Large intestine (tissue), 3 donors: Measurements from ENCODE around the gene PSMC3. TPM values are rescaled to one million over a fixed set of nuclear protein-coding genes. Genes with fewer than 3 reads are reported as not detected.
"Not testable (repeated sequence)": the region's sequence is repeated elsewhere in the genome, so short reads cannot be mapped to it uniquely, and the experiment has no call there.

ENCODE experiments used
- DNase-seq, 2 donors: peaks; one replicate each; pipeline versions ENCODE4 v3.0.0 to v3.0.0-alpha.2; 2013
- H3K27ac ChIP-seq: one replicate; pipeline ENCODE4 v1.5.1; 2013; ENCODE audit warnings: low read length
- H3K27me3 ChIP-seq: 2 replicates; pipeline ENCODE4 v1.6.1; 2013; ENCODE audit warnings: low read length; ENCODE audit not compliant: control insufficient read depth, insufficient read depth
- H3K36me3 ChIP-seq: 2 replicates; pipeline ENCODE4 v1.6.1; 2013; ENCODE audit warnings: low read length; ENCODE audit not compliant: control insufficient read depth, insufficient read depth
- H3K4me1 ChIP-seq: one replicate; pipeline ENCODE4 v1.6.1; 2013; ENCODE audit warnings: low read length; ENCODE audit not compliant: control insufficient read depth, insufficient read depth
- H3K4me3 ChIP-seq: one replicate; pipeline ENCODE4 v1.5.1; 2013; ENCODE audit warnings: low read length
- H3K9me3 ChIP-seq: one replicate; pipeline ENCODE4 v1.6.1; 2013; ENCODE audit warnings: mild to moderate bottlenecking, low read depth, low read length, moderate library complexity; ENCODE audit not compliant: control insufficient read depth
- WGBS: methylation state at CpG from one replicate; pipeline ENCODE4 v1.1.5; 2013; ENCODE audit warnings: low lambda C conversion rate; ENCODE audit not compliant: insufficient coverage; 5-methylcytosine and 5-hydroxymethylcytosine counted together
- polyA plus RNA-seq: library from polyadenylated mRNA; unstranded; fragments of 120-200 nt; gene quantifications from one replicate; pipeline ENCODE4 v1.2.1, GENCODE V29; 2013

PSMC3 gene
- polyA plus RNA-seq, 1 donor, result 99.4 TPM

DNA sequence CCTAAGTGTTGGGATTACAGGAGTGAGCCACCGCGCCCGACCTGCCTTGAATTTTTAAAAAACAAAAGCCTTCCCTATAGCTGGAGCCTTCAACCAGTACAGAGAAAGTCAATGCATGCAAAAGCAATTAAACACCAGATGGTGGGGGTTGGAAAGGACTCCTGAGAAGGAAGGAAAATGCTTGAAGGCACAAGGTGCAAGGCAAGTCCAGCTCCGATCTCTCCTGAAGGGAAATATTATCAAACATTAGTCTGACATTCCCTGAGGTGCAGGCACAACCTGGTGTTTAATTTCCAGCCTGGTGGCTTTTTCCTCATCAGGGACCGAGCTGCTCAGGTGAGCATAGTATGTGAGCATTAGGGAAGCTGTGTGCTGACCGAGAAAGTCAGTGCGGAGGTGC lies 35.6 kb upstream of the PSMC3 start:
- H3K27ac ChIP-seq, result no peak overlapping the region
- H3K4me3 ChIP-seq, result no peak overlapping the region
- H3K4me1 ChIP-seq, result no peaks in the 10 kb centered on the region
- no peaks in the 10 kb centered on the region for H3K9me3 ChIP-seq
- no peak for DNase-seq
- no peaks in the 10 kb centered on the region for H3K27me3 ChIP-seq
- WGBS, result no CpG with 5 or more reads among the region's 7 CpGs
- H3K36me3 ChIP-seq, result peaks cover 28% of the 10 kb centered on the region

DNA sequence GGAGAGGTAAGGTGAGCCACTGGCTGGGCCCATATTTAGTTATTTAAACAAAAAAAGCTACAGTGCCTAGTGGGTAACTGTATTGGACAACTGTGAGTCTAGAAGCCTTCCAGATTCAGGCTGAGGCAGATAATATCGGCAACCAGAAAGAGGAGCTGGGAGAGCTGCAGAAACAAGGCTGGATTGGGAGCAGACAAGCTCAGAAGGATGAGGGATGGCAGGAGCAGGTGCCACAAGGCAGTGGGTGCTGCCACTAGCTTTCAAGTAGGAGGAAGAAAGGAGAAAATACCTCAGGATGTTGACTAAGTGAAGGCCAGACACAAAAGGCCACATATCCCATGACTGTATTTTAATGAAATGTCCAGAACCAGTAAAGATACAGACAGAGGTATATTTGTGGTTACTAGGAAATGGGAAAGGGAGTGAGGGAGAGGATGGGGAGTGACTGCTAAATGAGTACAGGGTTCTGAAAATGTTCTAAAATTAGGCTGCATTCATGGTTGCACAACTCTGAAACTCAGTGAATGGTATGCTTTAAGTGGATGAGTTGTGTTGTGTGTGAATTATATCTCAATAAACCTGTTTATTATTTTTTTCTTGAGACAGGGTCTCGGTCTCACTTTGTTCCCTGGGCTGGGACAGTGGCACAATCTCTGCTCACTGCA lies 34.5 kb upstream of the PSMC3 start:
- no peaks in the 10 kb centered on the region for H3K4me1 ChIP-seq
- no peak overlapping the region for H3K27ac ChIP-seq
- H3K4me3 ChIP-seq, result no peak overlapping the region
- no peak for DNase-seq
- whole genome bisulfite sequencing, result no CpG with 5 or more reads among the region's 2 CpGs
- peaks cover 24% of the 10 kb centered on the region for H3K36me3 ChIP-seq
- no peaks in the 10 kb centered on the region for H3K9me3 ChIP-seq
- H3K27me3 ChIP-seq, result no peaks in the 10 kb centered on the region

DNA sequence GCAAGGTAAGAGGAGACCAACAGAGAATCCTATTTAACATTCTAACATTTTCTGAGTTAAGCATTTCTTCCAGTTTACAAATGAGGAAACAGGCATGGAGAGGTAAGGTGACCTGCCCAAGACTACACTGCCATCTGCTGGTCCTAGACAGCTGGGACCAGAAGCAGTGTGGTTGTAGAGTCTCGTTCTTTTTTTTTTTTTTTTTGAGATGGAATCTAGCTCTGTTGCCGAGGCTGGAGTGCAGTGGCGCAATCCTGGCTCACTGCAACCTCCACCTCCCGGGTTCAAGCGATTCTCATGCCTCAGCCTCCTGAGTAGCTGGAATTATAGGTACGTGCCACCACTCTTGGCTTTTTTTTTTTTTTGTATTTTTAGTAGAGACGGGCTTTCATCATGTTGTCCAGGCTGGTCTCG lies 28.0 kb upstream of the PSMC3 start:
- H3K36me3 ChIP-seq, H3K27ac ChIP-seq, H3K4me3 ChIP-seq, H3K4me1 ChIP-seq, H3K9me3 ChIP-seq, H3K27me3 ChIP-seq: not testable (repeated sequence)
- peak; percentile 76 to 83 for DNase-seq
- no CpG with 5 or more reads among the region's 8 CpGs for WGBS

DNA sequence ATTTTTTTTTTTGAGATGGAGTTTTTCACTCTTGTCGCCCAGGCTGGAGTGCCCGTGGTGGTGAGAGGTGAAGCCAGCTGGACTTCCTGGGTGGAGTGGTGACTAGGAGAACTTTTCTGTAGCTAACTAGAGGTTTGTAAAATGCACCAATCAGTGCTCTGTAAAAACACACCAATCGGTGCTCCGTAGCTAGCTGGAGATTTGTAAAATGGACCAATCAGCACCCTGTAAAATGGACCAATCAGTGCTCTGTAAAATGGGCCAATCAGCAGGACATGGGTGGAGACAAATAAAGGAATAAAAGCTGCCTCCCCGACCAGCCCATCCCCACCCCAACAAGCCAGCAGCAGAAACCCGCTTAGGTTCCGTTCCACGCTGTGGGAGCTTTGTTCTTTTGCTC lies 27.1 kb upstream of the PSMC3 start:
- WGBS, result no CpG with 5 or more reads among the region's 8 CpGs
- no peaks in the 10 kb centered on the region for H3K36me3 ChIP-seq
- no peak overlapping the region for H3K4me3 ChIP-seq
- no peaks in the 10 kb centered on the region for H3K27me3 ChIP-seq
- no peak for DNase-seq
- H3K27ac ChIP-seq, result no peak overlapping the region
- no peaks in the 10 kb centered on the region for H3K4me1 ChIP-seq
- H3K9me3 ChIP-seq, result no peaks in the 10 kb centered on the region

DNA sequence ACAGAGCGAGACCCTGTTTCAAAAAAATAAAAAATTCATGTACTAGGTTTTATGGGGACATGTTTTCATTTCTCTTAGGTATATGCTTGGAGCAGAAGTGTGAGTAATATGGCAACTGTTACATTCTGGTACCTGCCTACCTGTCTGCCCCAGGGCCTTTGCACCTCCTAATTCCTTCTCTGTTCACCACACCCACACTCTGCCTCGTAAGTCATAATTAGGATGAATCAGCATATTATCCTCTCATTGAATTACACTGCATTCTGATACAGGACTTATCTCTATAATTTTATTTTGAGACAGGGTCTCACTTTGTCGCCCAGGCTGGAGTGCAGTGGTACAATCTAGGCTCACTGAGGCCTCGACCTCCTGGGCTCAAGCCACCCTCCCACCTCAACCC lies 25.8 kb upstream of the PSMC3 start:
- no CpG with 5 or more reads among the region's 4 CpGs for WGBS
- no peaks in the 10 kb centered on the region for H3K27me3 ChIP-seq
- H3K4me1 ChIP-seq, result no peaks in the 10 kb centered on the region
- no peak overlapping the region for H3K4me3 ChIP-seq
- no peak overlapping the region for H3K27ac ChIP-seq
- no peaks in the 10 kb centered on the region for H3K9me3 ChIP-seq
- no peaks in the 10 kb centered on the region for H3K36me3 ChIP-seq
- no peak for DNase-seq

DNA sequence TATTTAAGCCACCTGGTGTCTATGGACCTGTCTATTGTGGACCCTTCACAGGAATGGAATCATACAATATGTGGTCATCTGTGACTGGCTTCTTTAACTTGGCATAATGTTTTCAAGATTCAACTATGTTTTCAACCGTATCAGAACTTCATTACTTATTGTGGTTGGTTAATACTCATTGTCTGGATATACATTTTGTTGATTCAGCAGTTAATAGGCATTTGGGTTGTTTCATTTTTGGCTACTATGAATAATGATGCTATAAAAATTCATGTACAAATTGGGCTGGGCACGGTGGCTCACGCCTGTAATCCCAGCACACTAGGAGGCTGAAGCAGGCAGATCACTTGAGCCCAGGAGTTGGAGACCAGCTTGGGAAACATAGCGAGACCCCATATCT lies 25.2 kb upstream of the PSMC3 start:
- no peak overlapping the region for H3K4me3 ChIP-seq
- no peak overlapping the region for H3K27ac ChIP-seq
- no peaks in the 10 kb centered on the region for H3K4me1 ChIP-seq
- no peaks in the 10 kb centered on the region for H3K27me3 ChIP-seq
- no peak for DNase-seq
- no peaks in the 10 kb centered on the region for H3K9me3 ChIP-seq
- WGBS, result no CpG with 5 or more reads among the region's 4 CpGs
- no peaks in the 10 kb centered on the region for H3K36me3 ChIP-seq

DNA sequence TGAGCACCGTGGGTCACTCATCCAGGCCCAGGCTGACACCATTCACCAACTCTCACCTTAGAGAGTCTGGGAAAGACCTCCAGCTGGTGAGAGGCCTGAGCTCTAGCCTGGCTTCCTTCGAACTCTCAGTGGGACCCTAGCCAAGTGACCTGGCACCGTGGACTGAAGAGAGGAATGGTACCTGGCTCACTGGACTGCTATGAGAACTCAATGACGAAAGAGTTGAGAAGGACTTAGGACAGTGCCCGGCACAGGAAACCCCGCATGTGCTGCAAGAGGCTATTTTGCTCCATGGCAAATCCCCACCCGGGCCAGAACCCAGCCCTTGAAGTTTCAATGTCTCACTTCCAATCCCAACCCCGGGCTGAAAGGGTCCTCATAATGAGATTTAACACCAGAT lies 23.3 kb upstream of the PSMC3 start:
- DNase-seq, result no peak
- Histone ChIP-seq H3K9me3 (no peaks in the 10 kb centered on the region), H3K27me3 (no peaks in the 10 kb centered on the region), H3K4me3 (no peak overlapping the region), H3K27ac (no peak overlapping the region), H3K4me1 (no peaks in the 10 kb centered on the region), H3K36me3 (no peaks in the 10 kb centered on the region)
- no CpG with 5 or more reads among the region's 8 CpGs for WGBS

DNA sequence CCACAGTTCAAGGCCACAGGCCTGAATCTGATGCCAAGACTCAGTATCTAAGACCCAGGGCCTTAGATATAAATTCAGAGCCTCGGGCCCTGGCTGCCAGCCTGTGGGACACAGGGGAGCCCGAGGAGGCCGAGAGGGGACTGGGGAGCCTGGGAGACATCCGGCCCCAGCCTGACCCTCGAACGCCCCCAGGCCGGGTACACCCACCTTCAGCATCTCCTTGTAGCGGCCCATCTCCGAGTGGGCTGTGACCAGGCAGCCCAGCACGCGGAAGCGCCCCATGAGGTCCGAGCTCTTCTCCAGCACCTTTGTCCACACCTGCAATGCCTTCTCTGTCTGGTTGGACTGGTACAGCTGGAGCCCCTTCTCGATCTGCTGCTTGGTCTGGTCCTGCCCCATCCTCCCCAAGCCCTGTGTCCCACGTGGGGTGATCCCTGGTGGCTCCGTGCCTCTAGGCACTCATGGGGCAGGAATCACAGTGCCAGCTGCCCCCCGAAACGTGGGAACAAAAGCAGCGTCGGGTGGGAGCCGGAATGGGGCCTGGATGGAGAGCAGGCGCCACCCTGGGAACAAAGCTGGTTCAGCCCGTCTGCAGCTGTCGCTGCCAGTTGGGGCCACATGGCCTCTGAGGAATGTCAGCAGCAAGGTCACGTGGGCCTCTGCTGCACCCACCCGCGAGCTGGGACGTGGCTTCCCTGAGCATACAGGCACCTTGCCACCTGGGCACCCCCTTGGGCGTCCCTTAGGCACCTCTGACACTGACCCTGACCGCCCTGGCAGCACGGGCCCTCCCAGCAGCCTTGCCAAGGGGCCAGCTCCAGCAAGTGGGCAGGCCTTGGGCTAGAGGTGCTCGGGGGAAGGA lies 22.6 kb upstream of the PSMC3 start, which contains the start of gene RAPSN:
TSS of gene RAPSN (minus strand) at position 571 of the 862 bp plus-strand sequence. CDS start at position 399, 172 bp downstream.
- no peak within 1 kb of the TSS for H3K27ac ChIP-seq
- no CpG with 5 or more reads among the region's 32 CpGs for WGBS
- H3K9me3 ChIP-seq, result no peaks in the 10 kb centered on the region
- no peaks in the 10 kb centered on the region for H3K27me3 ChIP-seq
- H3K36me3 ChIP-seq, result no peaks in the 10 kb centered on the region
- DNase-seq, result no peak
- no peaks in the 10 kb centered on the region for H3K4me1 ChIP-seq
- no peak within 1 kb of the TSS for H3K4me3 ChIP-seq

DNA sequence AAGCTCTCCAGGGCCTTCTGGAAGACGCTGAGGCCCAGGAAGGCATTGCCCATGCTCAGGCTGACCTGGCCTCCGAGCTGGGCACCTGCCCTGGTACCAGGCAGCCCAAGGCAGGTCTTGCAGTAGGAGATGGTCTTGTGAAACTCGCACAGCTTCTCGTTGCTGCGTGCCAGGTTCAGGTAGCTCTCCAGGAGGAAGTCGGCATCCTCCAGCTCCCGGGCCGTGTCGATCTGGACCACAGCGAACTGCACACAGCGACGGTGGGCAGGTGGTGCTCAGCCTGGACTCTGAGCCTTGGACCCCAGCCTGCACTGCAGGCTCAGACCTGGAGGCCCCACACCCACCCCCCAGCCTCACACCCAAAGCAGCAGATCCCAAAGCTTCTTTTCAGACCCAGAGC lies 21.7 kb upstream of the PSMC3 start:
- Histone ChIP-seq H3K27ac (no peak overlapping the region), H3K27me3 (no peaks in the 10 kb centered on the region), H3K9me3 (no peaks in the 10 kb centered on the region), H3K4me1 (no peaks in the 10 kb centered on the region), H3K36me3 (no peaks in the 10 kb centered on the region), H3K4me3 (no peak overlapping the region)
- DNase-seq, result no peak
- no CpG with 5 or more reads among the region's 12 CpGs for WGBS

DNA sequence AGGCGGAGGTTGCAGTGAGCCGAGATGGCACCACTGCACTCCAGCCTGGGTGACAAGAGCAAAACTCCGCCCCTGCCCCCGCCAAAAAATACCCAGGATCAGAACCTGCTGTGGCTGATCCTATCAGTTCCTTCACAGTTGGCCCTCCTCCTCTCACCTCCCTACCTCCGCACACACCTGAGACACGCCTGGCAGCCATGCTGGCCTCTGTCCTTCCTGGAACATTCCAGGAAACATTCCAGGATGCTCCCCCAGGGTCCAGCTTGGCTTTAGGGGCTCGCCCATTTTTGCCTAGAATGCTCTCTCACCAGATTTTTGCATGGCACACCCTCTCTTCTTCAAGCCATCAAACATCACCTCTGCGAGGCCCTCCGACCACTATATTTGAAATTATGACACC lies 20.6 kb upstream of the PSMC3 start:
- Histone ChIP-seq H3K4me3 (no peak overlapping the region), H3K27me3 (no peaks in the 10 kb centered on the region), H3K4me1 (no peaks in the 10 kb centered on the region), H3K36me3 (no peaks in the 10 kb centered on the region), H3K9me3 (no peaks in the 10 kb centered on the region), H3K27ac (no peak overlapping the region)
- no CpG with 5 or more reads among the region's 9 CpGs for WGBS
- no peak for DNase-seq
